Colonic mucosa (tissue), 4 donors: ENCODE data around the gene P2RX6. TPM values are rescaled to one million over a fixed set of nuclear protein-coding genes. Genes with fewer than 3 reads are reported as not detected.

Source experiments
- DNase-seq: peaks from one replicate; pipeline ENCODE4 v3.0.0-alpha.2; 2020
- H3K27ac ChIP-seq: fragments of 200-600 bp; one replicate; pipeline ENCODE4 v1.8.0; 2021
- H3K27me3 ChIP-seq: fragments of 200-600 bp; one replicate; pipeline ENCODE4 v1.8.0; 2021
- H3K36me3 ChIP-seq: fragments of 200-600 bp; one replicate; pipeline ENCODE4 v1.8.0; 2021
- H3K4me1 ChIP-seq: fragments of 200-600 bp; one replicate; pipeline ENCODE4 v1.8.0; 2021; ENCODE audit warnings: mild to moderate bottlenecking
- H3K4me3 ChIP-seq: fragments of 200-600 bp; one replicate; pipeline ENCODE4 v1.8.0; 2021
- H3K9ac ChIP-seq, 2 donors: one replicate each; pipeline ENCODE4 v1.7.0; 2013; ENCODE audit warnings: control low read depth in 2 of 2, low read depth in 2 of 2, low read length in 2 of 2
- H3K9me3 ChIP-seq: fragments of 200-600 bp; one replicate; pipeline ENCODE4 v1.8.0; 2021
- CTCF ChIP-seq: fragments of 200-600 bp; IDR thresholded peaks from one replicate; pipeline ENCODE4 v1.8.0; 2022; ENCODE audit warnings: antibody characterized with exemption, mild to moderate bottlenecking
- intact Hi-C: fragments of 100-400 bp; cut with DNase I; formaldehyde crosslinking; loops from one replicate; pipeline ENCODE4 v1.14.1; 2022
- total RNA-seq, 2 donors: library from RNA; stranded (reverse); fragmentation: NEBNext Ultra II Directional in 1 of 2; extraction: Animal tissue kit (Norgen Biotek cat#: 25700) in 1 of 2; gene quantifications; one replicate each; pipeline ENCODE4 v1.2.1, GENCODE V29; 2021
- donor health status: healthy.
- donor health status: DM: no; HTN: no; CAD: no.
- donor health status: DM: no; HTN: no; CAD: no.

P2RX6 gene
- total RNA-seq, 2 donors from 2014 or later = 0.27 to 0.62 TPM

GRCh38 chr22:20994128-20994901 lies 20.6 kb upstream of the P2RX6 start:
- peaks cover under 1% of the 10 kb centered on the region for H3K36me3 ChIP-seq
- intact Hi-C loops = no loop called here
- no peaks in the 10 kb centered on the region for H3K4me1 ChIP-seq
- H3K9ac ChIP-seq = no peak overlapping the region
- TF ChIP-seq CTCF = no peak
- no peak overlapping the region for H3K4me3 ChIP-seq
- no peaks in the 10 kb centered on the region for H3K27me3 ChIP-seq
- no peak for DNase-seq
- H3K27ac ChIP-seq = no peak overlapping the region
- H3K9me3 ChIP-seq = no peaks in the 10 kb centered on the region

- DNase-seq = no peak
- H3K36me3 ChIP-seq = peaks cover 6% of the 10 kb centered on the region
- H3K4me1 ChIP-seq = no peaks in the 10 kb centered on the region
- H3K9ac ChIP-seq = no peak overlapping the region
- intact Hi-C loops = no loop called here
- no peak for TF ChIP-seq CTCF
- no peaks in the 10 kb centered on the region for H3K27me3 ChIP-seq
- no peak overlapping the region for H3K4me3 ChIP-seq
- H3K27ac ChIP-seq = no peak overlapping the region
- no peaks in the 10 kb centered on the region for H3K9me3 ChIP-seq
These were observed 20.1 kb upstream of the P2RX6 start for GRCh38 chr22:20994902-20995241.

GRCh38 chr22:20995329-20996030 lies 19.5 kb upstream of the P2RX6 start:
- H3K36me3 ChIP-seq = peaks cover 12% of the 10 kb centered on the region
- intact Hi-C loops = no loop called here
- DNase-seq = no peak
- peaks cover 5% of the 10 kb centered on the region for H3K4me1 ChIP-seq
- no peaks in the 10 kb centered on the region for H3K27me3 ChIP-seq
- no peak for TF ChIP-seq CTCF
- no peaks in the 10 kb centered on the region for H3K9me3 ChIP-seq
- H3K9ac ChIP-seq = no peak overlapping the region
- no peak overlapping the region for H3K27ac ChIP-seq
- H3K4me3 ChIP-seq = no peak overlapping the region

GRCh38 chr22:20996031-20996410 lies 18.9 kb upstream of the P2RX6 start:
- Histone ChIP-seq H3K9me3 (no peaks in the 10 kb centered on the region), H3K4me3 (no peak overlapping the region), H3K27ac (no peak overlapping the region), H3K4me1 (peaks cover 10% of the 10 kb centered on the region), H3K9ac (no peak overlapping the region), H3K36me3 (peaks cover 12% of the 10 kb centered on the region), H3K27me3 (no peaks in the 10 kb centered on the region)
- TF ChIP-seq CTCF = no peak
- DNase-seq = no peak
- intact Hi-C loops = no loop called here

GRCh38 chr22:20996598-20997535 lies 18.1 kb upstream of the P2RX6 start:
- Histone ChIP-seq H3K9me3 (no peaks in the 10 kb centered on the region), H3K9ac (no peak overlapping the region), H3K36me3 (peaks cover 12% of the 10 kb centered on the region), H3K4me3 (no peak overlapping the region), H3K4me1 (peaks cover 14% of the 10 kb centered on the region), H3K27ac (no peak overlapping the region), H3K27me3 (no peaks in the 10 kb centered on the region)
- intact Hi-C loops = no loop called here
- TF ChIP-seq CTCF = no peak
- no peak for DNase-seq
